Measurements from ENCODE around the gene NDUFA6.
A peak's percentile ranks its signal among the peaks of the same experiment; 100 is the strongest.
"Not testable (repeated sequence)": the region's sequence is repeated elsewhere in the genome, so short reads cannot be mapped to it uniquely, and the experiment has no call there.

The NDUFA6 gene

GRCh38 chr22:42112793-42113192, 22.2 kb upstream of the NDUFA6 start:
- DNase-seq (ENCODE audit: low read depth in 2 of 2) = not testable (repeated sequence)

GRCh38 chr22:42111798-42112197, 21.2 kb upstream of the NDUFA6 start:
- no peak for DNase-seq (ENCODE audit: low read depth in 2 of 2)

- no peak for DNase-seq (ENCODE audit: low read depth in 2 of 2)
These were observed 18.3 kb upstream of the NDUFA6 start for GRCh38 chr22:42108848-42109247.

GRCh38 chr22:42104332-42104860, 13.8 kb upstream of the NDUFA6 start:
- DNase-seq (ENCODE audit: low read depth in 2 of 2) = not testable (repeated sequence)

DNA sequence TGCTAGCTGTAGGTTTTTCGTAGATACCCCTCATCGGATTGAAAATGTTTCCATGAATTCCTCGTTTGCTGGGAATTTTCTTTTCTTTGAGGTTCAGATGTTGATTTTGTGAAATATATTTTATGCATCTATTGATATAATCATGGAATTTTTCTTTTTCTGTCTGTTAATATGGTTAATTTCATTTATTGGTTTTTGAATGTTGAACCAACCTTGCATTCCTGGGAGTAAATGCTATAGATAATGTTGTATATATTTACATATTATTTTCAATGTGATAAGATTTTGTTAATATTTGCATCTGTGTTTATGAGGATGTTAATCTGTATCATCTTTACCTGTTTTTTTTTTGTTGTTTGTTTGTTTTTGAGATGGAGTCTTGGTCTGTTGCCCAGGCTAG, 10.6 kb upstream of the NDUFA6 start:
- DNase-seq (ENCODE audit: low read depth in 2 of 2) = no peak

GRCh38 chr22:42091455-42091782, 847 bp upstream of the NDUFA6 start:
- no peak for DNase-seq (ENCODE audit: low read depth in 2 of 2)

GRCh38 chr22:42086051-42086450, 4.5 kb downstream of the NDUFA6 start:
- no peak for DNase-seq (ENCODE audit: low read depth in 2 of 2)

GRCh38 chr22:42084874-42085273, 5.7 kb downstream of the NDUFA6 start:
- no peak for DNase-seq (ENCODE audit: low read depth in 2 of 2)

- DNase-seq (ENCODE audit: low read depth in 2 of 2) = no peak
These were observed 7.5 kb downstream of the NDUFA6 start for GRCh38 chr22:42083119-42083518.

- DNase-seq (ENCODE audit: low read depth in 2 of 2) = no peak
These were observed 10.3 kb downstream of the NDUFA6 start for GRCh38 chr22:42080287-42080686.

- DNase-seq (ENCODE audit: low read depth in 2 of 2) = peak; percentile 97
These were observed 11.0 kb downstream of the NDUFA6 start, which contains the start of gene SMDT1 for GRCh38 chr22:42079319-42080251. SMDT1 (plus strand) TSS chr22:42079700; CDS start chr22:42079769, 69 bp downstream.

DNA sequence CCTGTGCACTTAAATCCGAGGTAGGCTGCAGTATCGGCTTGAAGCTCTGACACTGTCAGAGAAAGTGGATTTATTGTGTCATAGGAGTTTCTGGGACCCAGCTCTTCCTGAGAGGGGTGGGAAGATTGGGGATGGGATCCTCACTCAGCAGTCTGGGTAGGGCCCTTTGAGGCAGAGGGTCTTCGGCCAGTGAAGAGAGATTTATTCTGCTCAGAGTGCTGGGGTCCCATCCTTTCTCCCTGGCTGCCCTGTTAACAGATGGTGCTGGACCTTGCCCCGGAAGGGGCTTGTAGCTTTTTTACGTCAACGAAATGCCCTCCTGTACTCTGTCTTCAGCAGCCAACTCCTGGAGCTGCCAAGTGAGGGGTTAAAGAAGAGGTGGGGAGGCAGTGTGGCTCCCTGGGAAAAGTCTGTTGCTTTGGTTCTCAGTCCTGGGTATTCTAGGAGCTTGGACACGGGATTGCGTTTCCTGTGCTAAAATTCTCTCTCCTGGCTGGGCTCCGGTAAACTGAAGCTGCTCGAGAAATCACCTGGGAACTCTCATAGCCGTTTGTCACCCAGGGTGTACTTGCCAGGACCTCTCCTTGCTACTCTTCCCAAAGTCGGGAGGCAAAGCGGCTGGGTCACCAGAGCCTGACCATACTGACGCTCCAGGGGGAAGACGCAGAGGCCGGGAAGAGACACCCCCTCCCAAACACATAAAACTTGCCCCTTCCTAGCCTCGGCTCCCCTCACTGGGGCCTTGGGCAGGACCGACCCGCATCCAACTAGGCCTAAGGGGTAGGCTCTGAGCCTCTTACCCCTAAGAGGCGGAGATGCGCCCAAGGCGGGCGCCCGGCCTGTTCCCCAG, 11.9 kb downstream of the NDUFA6 start:
- no peak for DNase-seq (ENCODE audit: low read depth in 2 of 2)

DNA sequence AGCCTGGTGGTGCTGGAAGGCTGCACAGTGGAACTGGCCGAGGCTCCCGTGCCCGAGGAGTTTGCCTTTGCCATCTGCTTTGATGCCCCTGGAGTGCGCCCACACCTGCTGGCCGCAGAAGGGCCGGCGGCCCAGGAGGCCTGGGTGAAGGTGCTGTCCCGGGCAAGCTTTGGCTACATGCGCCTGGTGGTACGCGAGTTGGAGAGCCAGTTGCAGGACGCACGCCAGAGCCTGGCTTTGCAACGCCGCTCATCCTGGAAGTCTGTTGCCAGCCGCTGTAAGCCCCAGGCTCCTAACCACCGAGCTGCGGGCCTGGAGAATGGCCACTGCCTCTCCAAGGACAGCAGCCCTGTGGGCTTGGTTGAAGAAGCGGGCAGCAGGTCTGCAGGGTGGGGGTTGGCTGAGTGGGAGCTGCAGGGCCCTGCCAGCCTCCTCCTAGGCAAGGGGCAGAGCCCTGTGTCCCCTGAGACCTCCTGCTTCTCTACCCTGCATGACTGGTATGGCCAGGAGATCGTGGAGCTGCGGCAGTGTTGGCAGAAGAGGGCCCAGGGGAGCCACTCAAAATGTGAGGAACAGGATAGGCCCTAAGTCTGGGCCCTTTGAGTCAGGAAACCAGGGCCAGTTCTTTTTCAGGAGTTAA, 13.0 kb downstream of the NDUFA6 start:
- no peak for DNase-seq (ENCODE audit: low read depth in 2 of 2)

GRCh38 chr22:42076764-42077485, 13.6 kb downstream of the NDUFA6 start:
- DNase-seq (ENCODE audit: low read depth in 2 of 2) = no peak

DNA sequence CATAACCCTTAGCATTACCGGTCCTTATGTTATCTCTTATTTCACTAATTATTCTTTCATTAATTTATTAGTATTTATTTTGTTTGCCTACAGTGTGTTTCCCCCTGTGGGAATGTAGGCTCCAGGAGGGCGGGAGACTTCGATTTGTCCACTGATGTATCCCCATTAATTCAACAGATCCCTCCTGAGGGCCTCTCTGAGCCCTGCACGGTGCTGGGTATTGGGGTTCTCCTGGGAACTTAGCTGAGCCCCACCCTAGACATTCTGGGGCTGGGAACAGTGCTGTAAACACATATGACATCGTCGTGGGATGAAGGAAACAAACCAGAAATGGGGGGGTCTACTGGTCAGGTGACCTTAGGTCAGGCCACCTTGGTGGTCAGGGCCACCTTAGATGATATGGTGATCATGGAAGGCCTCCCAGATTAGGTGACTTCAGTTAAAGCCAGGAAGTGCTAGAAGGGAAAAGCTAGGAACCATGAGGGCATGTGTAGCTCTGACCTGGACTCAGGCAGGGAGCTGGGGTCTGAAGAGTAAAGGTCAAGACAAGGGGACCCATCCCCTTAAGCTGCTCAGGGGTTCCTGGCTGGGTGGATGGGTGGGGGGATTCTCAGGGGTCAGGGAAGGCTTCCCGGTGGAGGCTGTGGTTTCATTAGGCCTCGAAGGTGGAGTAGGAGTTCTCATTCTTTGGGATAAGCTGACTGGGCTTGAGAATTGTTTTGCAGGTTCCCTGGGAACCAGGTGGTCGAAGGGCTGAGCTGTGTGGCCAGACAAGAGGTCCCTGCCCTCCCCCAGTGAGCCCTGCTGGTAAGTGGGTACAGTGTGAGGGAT, 15.5 kb downstream of the NDUFA6 start:
- DNase-seq (ENCODE audit: low read depth in 2 of 2) = no peak

DNA sequence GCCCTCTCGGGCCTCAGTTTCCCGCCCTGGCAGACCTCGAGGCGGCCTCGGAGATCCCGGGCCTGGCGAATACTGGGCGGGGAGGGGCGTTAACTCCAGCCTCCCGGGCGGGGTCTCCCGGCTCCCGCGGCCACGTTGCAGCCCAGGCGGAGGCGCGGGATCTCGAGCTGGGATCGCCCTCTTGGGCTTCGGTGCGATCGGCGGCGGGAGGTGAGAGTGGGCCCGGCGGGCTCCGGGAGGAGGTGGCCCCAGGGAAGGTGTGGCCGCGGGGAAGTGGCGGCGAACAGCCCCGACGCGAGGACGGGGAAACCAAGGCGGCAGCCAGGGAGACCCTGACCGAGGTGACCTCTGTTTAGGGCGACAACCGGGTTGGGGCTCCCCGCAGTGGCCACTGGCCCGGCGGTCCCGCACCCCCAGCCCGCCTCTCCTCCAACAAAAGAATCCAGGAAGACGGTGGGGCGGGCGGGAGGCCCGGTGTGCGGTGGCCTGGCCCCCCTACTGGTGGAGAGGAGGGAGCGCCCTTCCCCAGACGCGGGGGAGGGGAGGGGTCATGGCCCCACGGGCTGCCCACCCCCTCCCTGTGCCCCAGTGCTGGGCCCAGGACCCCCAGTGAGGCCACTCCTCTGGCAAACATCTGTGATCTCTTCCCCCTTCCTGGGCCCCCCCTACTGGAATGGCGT, 16.3 kb downstream of the NDUFA6 start, which contains the start of gene PHETA2:
Gene PHETA2, plus strand, starts transcription at position 117 of the 680 bp plus-strand sequence. CDS start 3,046 bp downstream, outside the sequence.
- peak; percentile 31 to 50 for DNase-seq (ENCODE audit: low read depth in 2 of 2)

DNA sequence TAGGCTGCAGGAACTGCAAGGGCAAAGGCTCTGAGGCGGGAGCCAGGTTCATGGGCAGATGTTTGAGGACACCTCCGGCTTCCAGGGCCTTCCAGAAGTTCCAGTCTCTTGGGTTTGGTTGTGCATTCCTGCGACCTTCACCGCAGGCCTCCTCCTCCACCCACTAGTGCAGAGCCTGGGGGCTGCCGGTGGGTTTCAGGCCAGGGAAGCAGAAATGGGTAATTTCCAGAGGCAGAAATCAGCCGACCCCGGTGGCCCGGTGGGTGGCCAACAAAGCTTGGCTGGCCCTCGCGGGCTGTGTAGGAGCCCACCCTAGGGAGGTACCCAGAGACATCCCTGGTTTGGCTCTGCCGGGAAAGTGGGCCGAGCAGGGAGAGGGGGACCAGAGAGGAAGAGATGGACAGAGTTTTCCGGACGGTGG, 16.9 kb downstream of the NDUFA6 start:
- DNase-seq (ENCODE audit: low read depth in 2 of 2) = no peak

GRCh38 chr22:42072606-42073330, 17.8 kb downstream of the NDUFA6 start:
- DNase-seq (ENCODE audit: low read depth in 2 of 2) = no peak

DNA sequence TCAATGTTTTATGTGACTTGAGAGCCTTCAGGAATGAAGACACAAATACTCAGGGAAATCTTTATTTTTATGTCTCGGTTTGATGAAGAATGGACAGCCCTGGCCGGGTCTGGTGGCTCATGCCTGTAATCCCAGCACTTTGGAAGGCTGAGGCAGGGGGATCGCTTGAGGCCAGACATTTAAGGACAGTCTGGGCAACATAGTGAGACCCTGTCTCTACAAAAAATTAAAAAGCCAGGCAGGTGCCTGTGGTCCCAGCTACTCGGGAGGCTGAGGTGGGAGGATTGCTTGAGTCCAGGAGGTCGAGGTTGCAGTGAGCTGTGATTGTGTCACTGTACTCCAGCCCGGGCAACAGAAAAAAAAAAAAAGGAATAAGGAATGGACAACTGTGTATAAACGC, 19.1 kb downstream of the NDUFA6 start:
- DNase-seq (ENCODE audit: low read depth in 2 of 2) = not testable (repeated sequence)
